ENCODE data around the gene CAMLG.

DNA sequence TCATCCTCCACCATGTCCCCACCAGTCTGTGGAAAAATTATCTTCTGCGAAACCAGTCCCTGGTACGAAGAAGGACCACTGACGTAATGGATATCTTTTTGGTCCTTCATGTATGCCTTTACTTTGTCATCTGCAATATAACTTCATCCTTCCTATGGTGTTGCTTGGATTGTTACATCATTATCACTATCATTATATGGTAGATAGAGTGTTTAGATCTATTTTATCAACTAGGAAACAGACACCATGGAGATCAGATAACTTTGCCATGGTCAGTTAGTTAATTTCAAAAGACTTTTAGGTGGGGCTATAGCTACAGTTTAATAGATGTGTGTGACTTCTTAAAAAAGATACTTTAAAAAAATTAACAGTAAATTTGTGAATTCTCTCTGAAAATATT, 23.8 kb upstream of the CAMLG start:
- TF ChIP-seq, protein P1, sequence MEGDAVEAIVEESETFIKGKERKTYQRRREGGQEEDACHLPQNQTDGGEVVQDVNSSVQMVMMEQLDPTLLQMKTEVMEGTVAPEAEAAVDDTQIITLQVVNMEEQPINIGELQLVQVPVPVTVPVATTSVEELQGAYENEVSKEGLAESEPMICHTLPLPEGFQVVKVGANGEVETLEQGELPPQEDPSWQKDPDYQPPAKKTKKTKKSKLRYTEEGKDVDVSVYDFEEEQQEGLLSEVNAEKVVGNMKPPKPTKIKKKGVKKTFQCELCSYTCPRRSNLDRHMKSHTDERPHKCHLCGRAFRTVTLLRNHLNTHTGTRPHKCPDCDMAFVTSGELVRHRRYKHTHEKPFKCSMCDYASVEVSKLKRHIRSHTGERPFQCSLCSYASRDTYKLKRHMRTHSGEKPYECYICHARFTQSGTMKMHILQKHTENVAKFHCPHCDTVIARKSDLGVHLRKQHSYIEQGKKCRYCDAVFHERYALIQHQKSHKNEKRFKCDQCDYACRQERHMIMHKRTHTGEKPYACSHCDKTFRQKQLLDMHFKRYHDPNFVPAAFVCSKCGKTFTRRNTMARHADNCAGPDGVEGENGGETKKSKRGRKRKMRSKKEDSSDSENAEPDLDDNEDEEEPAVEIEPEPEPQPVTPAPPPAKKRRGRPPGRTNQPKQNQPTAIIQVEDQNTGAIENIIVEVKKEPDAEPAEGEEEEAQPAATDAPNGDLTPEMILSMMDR (IDR thresholded peaks at IDR 0.05) = no peak
- TF ChIP-seq POLR2A (IDR thresholded peaks at IDR 0.05) = no peak
